ENCODE results near the gene LAPTM5. TPM values are rescaled to one million over a fixed set of nuclear protein-coding genes. Genes with fewer than 3 reads are reported as not detected.

The LAPTM5 gene
- total and polyA plus RNA-seq, 8 donors, result 4.6 to 48.4 (median 35.4) TPM

GRCh38 chr1:30693366-30693765 is 64.2 kb downstream of the LAPTM5 start:
- H3K4me1 ChIP-seq, result no peaks in the 10 kb centered on the region
- H3K27ac ChIP-seq, result no peak overlapping the region
- no peak for DNase-seq
- no peaks in the 10 kb centered on the region for H3K9me3 ChIP-seq
- intact Hi-C loops (cut with DNase I; ENCODE audit: low total_unique reads), result no loop called here
- H3K4me3 ChIP-seq, result no peak overlapping the region
- H3K27me3 ChIP-seq, result peaks cover 0 to 33% (median 0%) of the 10 kb centered on the region in 3 donors
- WGBS, 5 donors, result 69 to 100% (median 78%) methylated on average over 1 to 3 of the region's 3 CpGs
- TF ChIP-seq CTCF (IDR thresholded peaks at IDR 0.05), result no peak
- no peak for TF ChIP-seq POLR2AphosphoS5 (IDR thresholded peaks at IDR 0.05)
- TF ChIP-seq EP300 (IDR thresholded peaks at IDR 0.05), result no peak
- TF ChIP-seq POLR2A (IDR thresholded peaks at IDR 0.05), result no peak
- no peaks in the 10 kb centered on the region for H3K36me3 ChIP-seq

DNA sequence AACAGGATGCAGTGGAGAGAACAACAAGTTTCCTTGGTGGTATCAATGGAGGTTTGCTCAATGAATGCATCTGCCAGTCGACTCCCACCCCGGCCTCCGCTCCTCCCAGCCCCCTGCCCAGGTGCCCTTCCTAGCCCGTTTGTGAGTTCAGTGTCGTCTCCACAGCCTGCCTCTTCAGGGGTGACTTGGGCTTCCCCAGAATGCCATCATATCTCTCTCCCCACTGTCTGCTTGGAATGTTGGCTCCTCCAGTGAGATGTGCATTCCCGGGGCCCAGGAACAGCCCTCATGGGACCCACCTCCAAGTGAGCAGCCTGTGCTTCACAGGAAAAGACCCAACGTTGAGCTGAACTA is 64.6 kb downstream of the LAPTM5 start:
- H3K27ac ChIP-seq, result no peak overlapping the region
- DNase-seq, result no peak
- peaks cover 0 to 28% (median 0%) of the 10 kb centered on the region in 3 donors for H3K27me3 ChIP-seq
- no peaks in the 10 kb centered on the region for H3K9me3 ChIP-seq
- no peak for TF ChIP-seq CTCF (IDR thresholded peaks at IDR 0.05)
- no peaks in the 10 kb centered on the region for H3K4me1 ChIP-seq
- intact Hi-C loops (cut with DNase I; ENCODE audit: low total_unique reads), result no loop called here
- H3K36me3 ChIP-seq, result no peaks in the 10 kb centered on the region
- H3K4me3 ChIP-seq, result no peak overlapping the region
- WGBS, 5 donors, result 70 to 77% (median 74%) methylated on average over 7 of the region's 7 CpGs

DNA sequence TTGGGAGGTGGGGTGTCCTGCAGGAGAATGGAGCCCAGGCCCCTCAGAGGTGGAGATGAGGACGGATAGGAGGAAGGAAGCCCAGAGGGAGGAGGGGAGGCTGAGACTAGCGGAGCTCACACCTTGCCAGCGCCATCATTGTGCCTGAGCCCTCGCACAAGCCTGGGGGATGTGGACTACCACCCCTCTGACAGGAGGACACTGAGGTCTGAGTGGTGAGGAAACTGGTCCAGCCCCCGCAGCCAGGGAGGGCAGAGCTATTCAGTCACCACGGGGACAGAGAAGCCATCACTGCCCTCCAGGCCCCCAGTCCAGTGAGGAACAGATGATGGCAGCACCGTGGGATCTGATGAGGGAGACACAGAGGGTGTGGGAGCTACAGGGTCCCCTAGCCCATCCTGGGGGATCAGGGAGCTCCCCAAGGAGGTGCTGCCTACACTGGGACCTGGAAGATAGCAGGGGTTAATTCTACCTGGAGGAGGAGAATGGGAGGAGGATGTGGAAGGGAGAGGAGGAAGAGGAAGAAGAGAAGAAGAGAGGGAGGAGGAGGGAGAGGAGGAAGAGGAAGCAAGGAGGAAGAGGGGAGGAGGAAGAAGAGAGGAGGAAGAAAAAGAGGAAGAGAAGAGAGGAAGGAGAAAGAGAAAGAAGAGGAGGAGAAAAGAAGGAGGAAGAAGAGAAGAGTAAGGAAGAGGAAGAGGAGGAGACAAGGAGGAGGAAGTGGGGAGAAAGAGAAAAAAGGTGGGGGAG is 65.2 kb downstream of the LAPTM5 start:
- Histone ChIP-seq H3K4me1 (no peaks in the 10 kb centered on the region), H3K27me3 (peaks cover 0 to 28% (median 0%) of the 10 kb centered on the region in 3 donors), H3K36me3 (no peaks in the 10 kb centered on the region), H3K9me3 (no peaks in the 10 kb centered on the region), H3K4me3 (no peak overlapping the region), H3K27ac (no peak overlapping the region)
- intact Hi-C loops (cut with DNase I; ENCODE audit: low total_unique reads), result no loop called here
- 66 to 73% (median 72%) methylated on average over 6 to 7 of the region's 7 CpGs for WGBS, 5 donors
- DNase-seq, result no peak
- no peak for TF ChIP-seq CTCF (IDR thresholded peaks at IDR 0.05)

DNA sequence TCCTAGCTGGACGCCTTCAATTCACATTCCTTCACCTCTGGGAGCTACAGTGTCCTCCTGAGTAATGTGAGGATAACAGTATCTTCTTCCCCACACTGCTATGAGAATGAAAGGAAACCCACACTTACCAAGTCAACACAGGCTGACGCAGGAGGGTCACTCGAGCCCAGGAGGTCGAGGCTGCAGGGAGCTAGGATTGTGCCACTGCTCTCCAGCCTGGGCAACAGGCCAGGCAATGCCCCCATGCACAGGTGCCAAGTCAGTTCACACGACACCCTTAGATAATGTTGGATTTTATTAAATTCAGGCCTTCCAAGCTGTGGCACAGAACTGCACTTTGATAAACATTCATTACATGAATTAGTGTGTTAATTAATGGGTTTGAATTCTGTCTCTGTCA is 66.1 kb downstream of the LAPTM5 start:
- no peak for DNase-seq
- no peaks in the 10 kb centered on the region for H3K4me1 ChIP-seq
- peaks cover 0 to 35% (median 0%) of the 10 kb centered on the region in 3 donors for H3K27me3 ChIP-seq
- H3K4me3 ChIP-seq, result no peak overlapping the region
- TF ChIP-seq CTCF (IDR thresholded peaks at IDR 0.05), result no peak
- no peak for TF ChIP-seq POLR2AphosphoS5 (IDR thresholded peaks at IDR 0.05)
- TF ChIP-seq POLR2A (IDR thresholded peaks at IDR 0.05), result no peak
- TF ChIP-seq EP300 (IDR thresholded peaks at IDR 0.05), result no peak
- no peak overlapping the region for H3K27ac ChIP-seq
- H3K9me3 ChIP-seq, result no peaks in the 10 kb centered on the region
- intact Hi-C loops (cut with DNase I; ENCODE audit: low total_unique reads), result no loop called here
- no peaks in the 10 kb centered on the region for H3K36me3 ChIP-seq
- 38 to 56% (median 46%) methylated on average over 5 of the region's 5 CpGs for WGBS, 5 donors
